Dermis microvascular lymphatic vessel endothelial cell (primary cell): Measurements from ENCODE around the gene POLG2. TPM values are rescaled to one million over a fixed set of nuclear protein-coding genes. Genes with fewer than 3 reads are reported as not detected.
"Not testable (repeated sequence)": the region's sequence is repeated elsewhere in the genome, so short reads cannot be mapped to it uniquely, and the experiment has no call there.

Source experiments
- DNase-seq, 2 donors: peaks; one replicate each; pipeline versions ENCODE4 v3.0.0 to v3.0.0-alpha.2; 2010; ENCODE audit warnings: low read depth in 2 of 2
- total RNA-seq: library from RNA; depleted of rRNA; stranded (reverse); fragments of >200 nt; gene quantifications from 2 replicates; pipeline ENCODE4 v1.2.1, GENCODE V29; 2014

POLG2 gene
- total RNA-seq, 1 donor from 2014 or later, result 3.7 TPM

- DNase-seq, result no peak
These were observed 8.6 kb downstream of the POLG2 start for GRCh38 chr17:64488301-64488700.

DNA sequence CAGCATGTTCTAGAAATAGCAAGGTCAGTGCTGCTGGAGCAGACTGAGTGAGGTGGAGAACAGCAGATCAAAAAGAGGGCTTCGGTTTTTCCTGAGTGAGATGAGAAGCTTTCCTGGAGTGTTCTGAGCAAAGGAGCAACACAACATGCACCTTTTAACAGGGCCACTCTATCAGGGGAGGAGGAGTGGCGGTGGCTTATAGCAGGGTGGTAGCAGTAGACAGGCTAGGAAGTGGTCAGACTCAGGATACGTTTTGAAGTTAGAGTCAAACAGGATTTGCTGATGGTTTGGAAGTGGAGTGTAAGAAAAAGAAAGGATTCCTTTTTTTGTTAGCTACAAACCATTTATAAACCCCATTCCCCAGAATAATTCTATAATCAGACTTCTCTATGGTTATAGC lies 12.5 kb downstream of the POLG2 start:
- DNase-seq, result no peak

DNA sequence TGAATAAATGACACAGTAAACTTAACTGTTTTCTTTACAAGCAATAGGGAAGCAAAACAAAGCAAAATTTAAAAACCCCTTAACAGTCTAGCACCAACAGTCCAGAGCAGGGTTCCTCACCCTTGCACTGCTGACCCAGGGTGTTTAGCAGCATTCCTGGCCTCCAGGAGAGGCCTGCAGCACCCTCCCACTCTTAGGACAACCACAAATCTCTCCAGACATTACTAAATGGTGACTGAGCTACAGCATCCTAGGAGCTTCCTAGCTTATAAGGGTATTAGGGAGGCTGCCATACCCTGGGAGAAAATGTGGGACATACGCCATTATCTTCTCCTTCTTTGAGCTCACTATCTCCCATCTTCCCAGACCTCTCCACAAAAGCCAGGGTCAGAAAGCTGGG lies 15.9 kb downstream of the POLG2 start:
- DNase-seq, result no peak

DNA sequence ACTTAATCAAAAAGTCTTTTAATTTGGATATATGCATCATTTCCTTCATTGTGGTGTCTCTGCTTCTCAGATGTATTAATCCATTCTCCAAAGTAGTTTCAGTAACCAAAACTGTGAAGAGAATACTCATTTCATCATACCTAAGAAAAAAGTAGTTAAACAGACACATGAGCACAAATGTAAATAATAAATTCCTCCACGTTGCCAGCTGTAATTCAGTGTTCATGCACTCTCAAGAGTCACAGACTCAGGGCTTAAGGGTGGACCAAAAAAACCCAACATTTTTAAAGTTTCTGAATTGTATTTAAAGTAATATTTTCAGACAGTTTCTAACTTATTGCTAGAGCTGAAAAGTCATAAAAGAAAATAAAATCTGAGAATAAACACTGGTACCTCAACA lies 19.0 kb downstream of the POLG2 start:
- DNase-seq, result no peak

- DNase-seq, result no peak
These were observed 24.3 kb downstream of the POLG2 start for GRCh38 chr17:64472564-64472963.

DNA sequence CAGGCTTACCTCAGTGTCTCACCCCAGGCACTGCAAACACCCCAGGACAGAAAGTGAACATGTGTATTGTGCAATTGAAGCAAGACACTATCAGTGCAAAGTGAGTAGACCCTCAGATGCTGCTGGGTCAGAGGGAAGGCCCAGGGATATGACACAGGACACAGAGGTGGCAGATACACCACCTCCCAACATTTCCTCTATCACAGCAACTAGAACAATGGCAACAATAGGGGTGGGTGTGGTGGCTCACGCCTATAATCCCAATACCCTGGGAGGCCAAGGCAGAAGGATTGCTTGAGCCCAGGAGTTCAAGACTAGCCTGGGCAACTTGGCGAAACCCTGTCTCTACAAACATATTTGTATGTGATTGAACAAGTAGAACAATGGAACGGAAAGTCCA lies 25.4 kb downstream of the POLG2 start:
- DNase-seq, result no peak

DNA sequence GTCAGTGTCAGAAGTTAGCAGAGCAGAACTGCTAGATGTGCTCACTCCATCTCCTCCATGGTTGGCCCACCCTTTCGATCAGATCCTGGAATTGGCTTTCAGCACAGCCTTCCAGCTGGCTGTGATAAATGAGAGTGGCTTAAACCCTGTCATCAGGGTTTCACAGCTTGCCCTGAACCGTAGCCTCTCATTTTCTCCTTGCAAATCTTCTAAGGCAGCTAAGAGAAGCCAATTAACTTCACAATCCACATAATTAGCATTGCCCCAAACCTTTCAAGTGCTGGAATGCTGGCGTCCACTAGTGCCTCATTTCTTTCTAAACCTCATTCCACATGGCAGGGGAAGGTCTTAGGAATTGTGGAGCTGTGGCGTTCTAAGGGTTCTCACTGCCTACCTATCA lies 26.2 kb downstream of the POLG2 start:
- DNase-seq, result no peak

GRCh38 chr17:64466834-64467233 lies 30.0 kb downstream of the POLG2 start:
- not testable (repeated sequence) for DNase-seq

- DNase-seq, result no peak
These were observed 30.7 kb downstream of the POLG2 start for GRCh38 chr17:64466019-64466735.

GRCh38 chr17:64461788-64462187 lies 35.1 kb downstream of the POLG2 start:
- peak in 1 of 2 donors; percentile 73 for DNase-seq

DNA sequence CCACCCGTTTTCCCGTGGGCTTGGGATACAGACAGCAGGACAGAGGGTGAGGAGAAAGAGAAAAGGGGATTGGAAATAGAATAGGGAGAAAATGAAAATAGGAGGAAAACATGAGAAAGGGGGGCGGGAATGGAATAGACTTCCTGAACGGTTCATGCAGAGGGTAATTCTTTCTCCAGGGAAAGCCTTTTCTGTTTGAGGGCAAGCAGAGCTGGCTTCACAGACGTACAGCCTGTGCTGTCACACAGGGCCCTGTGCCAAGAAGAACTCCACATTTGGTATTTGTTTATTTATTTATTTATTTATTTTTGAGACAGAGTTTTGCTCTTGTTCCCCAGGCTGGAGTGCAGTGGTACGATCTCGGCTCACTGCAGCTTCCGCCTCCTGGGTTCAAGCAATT lies 35.9 kb downstream of the POLG2 start:
- peak in 1 of 2 donors; percentile 73 for DNase-seq

DNA sequence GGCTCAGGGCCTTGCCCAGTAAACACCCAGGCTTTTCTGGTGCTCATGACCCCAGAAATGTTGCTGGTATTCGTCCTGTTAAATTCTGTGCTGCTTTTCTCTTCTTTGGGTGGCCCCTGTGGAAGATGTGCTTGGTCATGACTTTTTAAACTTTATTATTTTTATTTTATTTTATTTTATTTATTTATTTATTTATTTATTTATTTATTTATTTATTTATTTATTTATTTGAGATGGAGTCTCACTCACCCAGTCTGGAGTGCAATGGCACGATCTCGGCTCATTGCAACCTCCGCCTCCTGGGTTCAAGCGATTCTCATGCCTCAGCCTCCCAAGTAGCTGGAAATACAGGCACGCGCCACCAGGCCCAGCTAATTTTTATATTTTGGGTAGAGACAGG lies 37.0 kb downstream of the POLG2 start:
- not testable (repeated sequence) for DNase-seq

- DNase-seq, result peak in 1 of 2 donors; percentile 61
These were observed 37.5 kb downstream of the POLG2 start for GRCh38 chr17:64459284-64459747.

DNA sequence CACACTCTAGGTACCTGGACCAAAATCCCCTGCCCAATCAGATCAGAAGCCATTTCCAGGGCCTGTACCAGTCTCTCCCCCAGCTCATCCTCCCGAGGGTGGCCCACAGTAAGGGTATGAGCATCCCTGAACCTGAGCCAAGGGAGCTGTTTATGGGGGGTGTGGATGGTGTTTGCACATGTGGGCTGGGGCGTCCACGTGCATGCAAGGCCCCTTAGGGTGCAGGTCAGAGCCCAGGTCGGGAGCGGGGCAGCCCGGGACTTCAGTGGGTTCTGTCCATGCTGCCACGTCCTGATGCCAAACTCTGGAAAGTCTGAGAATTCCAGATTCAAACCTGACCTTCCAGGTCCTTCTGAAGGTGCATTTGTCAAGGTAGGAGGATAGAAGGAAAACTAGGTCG lies 38.1 kb downstream of the POLG2 start:
- DNase-seq, result no peak

DNA sequence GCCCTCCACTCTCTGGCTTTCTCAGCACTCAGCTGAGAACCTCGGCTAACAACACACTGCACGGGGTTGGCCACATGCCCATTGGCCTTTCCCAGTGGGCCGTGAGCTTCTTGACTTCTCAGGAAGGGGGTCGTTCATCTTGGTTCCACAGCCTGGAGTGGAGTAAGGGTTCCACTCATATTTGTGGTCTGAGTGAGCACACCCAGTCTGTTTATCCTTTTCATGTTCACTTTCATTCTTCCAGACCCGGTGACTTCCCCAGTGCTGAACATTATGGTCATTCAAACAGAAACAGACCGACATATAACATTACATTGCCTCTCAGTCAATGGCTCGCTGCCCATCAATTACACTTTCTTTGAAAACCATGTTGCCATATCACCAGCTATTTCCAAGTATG lies 39.7 kb downstream of the POLG2 start:
- DNase-seq, result no peak

GRCh38 chr17:64455993-64456885 lies 40.6 kb downstream of the POLG2 start:
- no peak for DNase-seq

- no peak for DNase-seq
These were observed 47.3 kb downstream of the POLG2 start for GRCh38 chr17:64449545-64449944.

GRCh38 chr17:64448665-64449512 lies 48.0 kb downstream of the POLG2 start, which contains the start of gene MILR1:
TSS of gene MILR1 (plus strand) at chr17:64449115. CDS start at chr17:64449169, 54 bp downstream.
- DNase-seq, result peak in 1 of 2 donors; percentile 85

DNA sequence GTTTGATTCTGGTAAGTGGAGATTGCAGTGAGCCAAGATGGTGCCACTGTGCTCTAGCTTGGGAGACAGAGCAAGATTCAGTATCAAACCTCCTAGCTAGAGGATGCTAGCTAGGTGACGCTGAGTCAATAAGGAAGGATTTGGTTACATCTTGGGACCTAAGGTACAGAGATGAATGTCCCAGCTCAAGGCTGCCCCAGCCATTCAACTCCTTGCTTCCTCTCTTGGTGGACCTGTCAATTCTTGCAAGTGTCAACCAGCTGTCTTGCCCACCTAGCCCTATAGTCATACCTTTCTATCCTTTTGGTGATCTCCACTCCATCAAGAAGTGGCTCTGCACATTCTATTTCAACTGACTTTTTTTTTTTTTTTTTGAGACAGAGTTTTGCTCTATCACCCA lies 49.3 kb downstream of the POLG2 start:
- no peak for DNase-seq

- no peak for DNase-seq
These were observed 53.6 kb downstream of the POLG2 start for GRCh38 chr17:64443086-64443760.

GRCh38 chr17:64442541-64442971 lies 54.3 kb downstream of the POLG2 start:
- no peak for DNase-seq
